ENCODE data around the gene PPP3R2. TPM values are rescaled to one million over a fixed set of nuclear protein-coding genes. Genes with fewer than 3 reads are reported as not detected.

The PPP3R2 gene
- total RNA-seq, 1 experiment from 2014 or later: not detected

DNA sequence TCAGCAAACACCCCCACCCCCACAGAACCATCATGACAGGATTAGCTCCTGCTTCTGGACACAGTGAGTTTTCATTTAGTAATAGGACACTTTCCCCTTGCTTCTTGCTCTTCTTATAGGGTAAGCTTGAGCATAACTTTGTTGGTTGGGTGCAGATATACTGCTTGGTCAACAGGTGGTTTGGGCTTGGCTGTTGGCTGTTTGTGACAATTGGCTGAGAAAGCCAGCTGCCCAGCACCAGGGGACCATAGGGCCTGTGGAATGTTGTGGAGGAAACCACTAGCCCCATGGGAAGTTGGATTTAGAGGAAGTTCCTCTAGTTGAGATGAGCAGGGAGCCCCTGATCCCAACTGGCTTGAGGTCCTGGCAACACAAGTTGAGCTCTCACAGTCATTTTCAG is 30.5 kb downstream of the PPP3R2 start:
- no peak overlapping the region for H2BK20ac ChIP-seq (ENCODE audit: low read depth, low read length, poor library complexity, severe bottlenecking)
- H3K23ac ChIP-seq (ENCODE audit: insufficient read length, low read depth, low read length): no peak overlapping the region
- H3K9ac ChIP-seq (ENCODE audit: extremely low read depth, insufficient read length, low read length): no peak overlapping the region
- H3K36me3 Mint-ChIP-seq (ENCODE audit: insufficient read depth in 1 of 3, low read depth in 3 of 3): peaks cover 51 to 76% (median 73%) of the 10 kb centered on the region in 3 experiments
- no peak overlapping the region for H3K27ac Mint-ChIP-seq
- H3K27ac ChIP-seq (ENCODE audit: insufficient read length, low read depth, low read length): no peak overlapping the region
- no peak overlapping the region for H2AK5ac ChIP-seq (ENCODE audit: insufficient read length, low read length)
- H3T11ph ChIP-seq (ENCODE audit: low read length): no peak overlapping the region
- no peak overlapping the region for H3K4ac ChIP-seq (ENCODE audit: low read depth, low read length)
- no peak overlapping the region for H2BK15ac ChIP-seq (ENCODE audit: low read depth, low read length)
- H4K5ac ChIP-seq (ENCODE audit: insufficient read length, low read depth, low read length): no peak overlapping the region
- H4K8ac ChIP-seq (replicated peaks; ENCODE audit: insufficient read length, low read depth, low read length): no peak overlapping the region
- H3K23me2 ChIP-seq (ENCODE audit: insufficient read length, low read depth, low read length, poor library complexity, severe bottlenecking): no peaks in the 10 kb centered on the region
- H3K56ac ChIP-seq (ENCODE audit: insufficient read length, low read depth, low read length): no peak overlapping the region
- H3K27me3 ChIP-seq (ENCODE audit: insufficient read depth, low read length): no peaks in the 10 kb centered on the region
- no peak overlapping the region for H3K4me2 ChIP-seq (ENCODE audit: insufficient read depth, insufficient read length, low read length)
- H3K27me3 Mint-ChIP-seq (ENCODE audit: low read depth): no peaks in the 10 kb centered on the region
- H3K4me3 Mint-ChIP-seq: no peak overlapping the region
- no peaks in the 10 kb centered on the region for H3K9me3 Mint-ChIP-seq
- H4K91ac ChIP-seq (ENCODE audit: insufficient read length, low read depth, low read length): no peak overlapping the region
- no peaks in the 10 kb centered on the region for H3K79me2 ChIP-seq (ENCODE audit: insufficient read depth, low read length)
- no peak overlapping the region for H2BK120ac ChIP-seq (ENCODE audit: low read depth, low read length, poor library complexity, severe bottlenecking)
- H3K9me3 ChIP-seq (ENCODE audit: control insufficient read depth, low read depth, low read length): no peaks in the 10 kb centered on the region
- no peaks in the 10 kb centered on the region for H3K79me1 ChIP-seq (ENCODE audit: insufficient read depth, low read depth, low read length, poor library complexity, severe bottlenecking)
- H2BK12ac ChIP-seq (ENCODE audit: insufficient read length, low read depth, low read length): no peak overlapping the region
- H2AFZ ChIP-seq (ENCODE audit: low read length): no peak overlapping the region
- TF ChIP-seq, protein P1, sequence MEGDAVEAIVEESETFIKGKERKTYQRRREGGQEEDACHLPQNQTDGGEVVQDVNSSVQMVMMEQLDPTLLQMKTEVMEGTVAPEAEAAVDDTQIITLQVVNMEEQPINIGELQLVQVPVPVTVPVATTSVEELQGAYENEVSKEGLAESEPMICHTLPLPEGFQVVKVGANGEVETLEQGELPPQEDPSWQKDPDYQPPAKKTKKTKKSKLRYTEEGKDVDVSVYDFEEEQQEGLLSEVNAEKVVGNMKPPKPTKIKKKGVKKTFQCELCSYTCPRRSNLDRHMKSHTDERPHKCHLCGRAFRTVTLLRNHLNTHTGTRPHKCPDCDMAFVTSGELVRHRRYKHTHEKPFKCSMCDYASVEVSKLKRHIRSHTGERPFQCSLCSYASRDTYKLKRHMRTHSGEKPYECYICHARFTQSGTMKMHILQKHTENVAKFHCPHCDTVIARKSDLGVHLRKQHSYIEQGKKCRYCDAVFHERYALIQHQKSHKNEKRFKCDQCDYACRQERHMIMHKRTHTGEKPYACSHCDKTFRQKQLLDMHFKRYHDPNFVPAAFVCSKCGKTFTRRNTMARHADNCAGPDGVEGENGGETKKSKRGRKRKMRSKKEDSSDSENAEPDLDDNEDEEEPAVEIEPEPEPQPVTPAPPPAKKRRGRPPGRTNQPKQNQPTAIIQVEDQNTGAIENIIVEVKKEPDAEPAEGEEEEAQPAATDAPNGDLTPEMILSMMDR (conservative IDR thresholded peaks at IDR 0.05): no peak
- no peaks in the 10 kb centered on the region for H4K20me1 ChIP-seq (ENCODE audit: control insufficient read depth, insufficient read depth, insufficient read length)
- H3K14ac ChIP-seq (ENCODE audit: insufficient read depth, low read length): no peak overlapping the region
- DNase-seq: no peak
- no peak overlapping the region for H3K18ac ChIP-seq (ENCODE audit: insufficient read length, low read depth, low read length)
- no peaks in the 10 kb centered on the region for H3K4me1 ChIP-seq (ENCODE audit: insufficient read depth, low read length)
- no peaks in the 10 kb centered on the region for H3K4me1 Mint-ChIP-seq
- no peak overlapping the region for H2BK5ac ChIP-seq (ENCODE audit: insufficient read length, low read length)

Data from H9 (cell line).